Cardiac septum (tissue), 1 donor: ENCODE data around the gene PDCD2. TPM values are rescaled to one million over a fixed set of nuclear protein-coding genes. Genes with fewer than 3 reads are reported as not detected.
"Not testable (repeated sequence)": the region's sequence is repeated elsewhere in the genome, so short reads cannot be mapped to it uniquely, and the experiment has no call there.

ENCODE experiments used
- DNase-seq: peaks from one replicate; pipeline ENCODE4 v3.0.0-alpha.2; 2020; ENCODE audit warnings: low spot score
- intact Hi-C: fragments of 100-400 bp; cut with DNase I; formaldehyde crosslinking; loops from one replicate; pipeline ENCODE4 v1.14.0; 2022
- total RNA-seq: library from RNA; stranded (reverse); fragmentation: NEBNext Ultra II Directional; extraction: Animal tissue kit (Norgen Biotek cat#: 25700); gene quantifications from one replicate; pipeline ENCODE4 v1.2.1, GENCODE V29; 2021
- donor health status: DM: no; HTN: no; CAD: no.

The PDCD2 gene
- total RNA-seq, 1 donor from 2014 or later, result 36.8 TPM

DNA sequence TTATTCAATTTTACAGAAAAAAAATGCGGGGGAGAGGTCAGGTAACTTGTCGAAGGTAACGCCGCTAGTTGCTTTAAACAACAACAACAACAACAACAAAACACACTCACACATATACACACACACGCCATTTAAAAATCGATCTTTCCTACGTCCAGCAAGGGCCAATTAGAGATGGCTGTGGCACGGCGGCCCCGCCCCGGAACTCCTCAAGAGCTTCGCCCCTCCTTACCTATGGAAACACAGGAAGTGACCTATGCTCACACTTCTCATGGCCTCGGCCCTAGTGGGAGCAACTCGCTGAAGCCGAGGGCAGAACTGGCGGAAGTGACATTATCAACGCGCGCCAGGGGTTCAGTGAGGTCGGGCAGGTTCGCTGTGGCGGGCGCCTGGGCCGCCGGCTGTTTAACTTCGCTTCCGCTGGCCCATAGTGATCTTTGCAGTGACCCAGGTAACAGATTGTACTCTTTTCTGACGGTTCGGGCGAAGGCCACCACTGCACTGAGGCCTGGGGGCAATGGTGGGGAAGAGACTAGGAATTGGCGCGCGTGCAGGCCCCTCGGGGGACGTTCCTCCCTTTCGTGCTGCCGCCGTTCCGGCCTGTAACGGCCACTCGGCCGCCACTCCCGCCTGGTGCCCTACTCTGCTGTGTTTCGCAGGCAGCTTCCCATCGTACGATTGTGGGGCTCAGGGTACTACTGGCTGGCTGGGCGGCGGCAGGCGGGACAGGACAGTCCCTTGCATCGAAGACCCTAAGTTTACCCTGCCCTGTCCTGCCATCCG lies 30.2 kb downstream of the PDCD2 start, which contains the start of gene TBP:
TSS of gene TBP (plus strand) at position 357 of the 783 bp plus-strand sequence. CDS start 2,661 bp downstream, outside the sequence.
- intact Hi-C loops, result loop anchor here (1.0 to 10.0 kb wide), 3 partner anchors 30 to 829 kb away; partner anchors contain the start of genes DYNLT2, ERMARD, PDCD2 and PHF10
- peak; percentile 99 for DNase-seq

DNA sequence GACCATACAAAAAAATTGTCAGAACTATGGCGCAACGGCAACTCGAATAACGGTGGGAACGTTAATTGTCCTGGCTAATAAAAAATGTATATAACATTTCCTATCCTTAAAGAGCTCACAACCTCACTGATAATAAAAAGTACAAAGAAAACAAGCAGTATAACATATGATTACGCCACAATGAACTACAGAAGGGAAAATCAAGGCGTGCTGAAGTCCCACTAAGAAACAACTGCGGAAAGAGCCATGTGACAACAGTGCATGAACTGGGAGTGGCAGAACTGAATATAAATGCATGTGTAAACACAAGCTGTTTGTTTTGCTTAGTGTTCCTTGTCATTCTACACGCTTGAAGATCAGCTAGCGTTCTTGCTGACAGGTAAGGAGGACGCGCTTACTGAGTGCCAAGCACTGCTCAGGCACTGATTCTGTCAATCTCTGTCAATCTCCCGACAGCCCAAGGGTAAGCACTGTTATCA lies 30.9 kb downstream of the PDCD2 start:
- intact Hi-C loops, result loop anchor here (1.0 to 10.0 kb wide), 4 partner anchors 31 to 829 kb away; partner anchors contain the start of genes DYNLT2, ERMARD, FAM120B and PDCD2
- DNase-seq, result no peak

DNA sequence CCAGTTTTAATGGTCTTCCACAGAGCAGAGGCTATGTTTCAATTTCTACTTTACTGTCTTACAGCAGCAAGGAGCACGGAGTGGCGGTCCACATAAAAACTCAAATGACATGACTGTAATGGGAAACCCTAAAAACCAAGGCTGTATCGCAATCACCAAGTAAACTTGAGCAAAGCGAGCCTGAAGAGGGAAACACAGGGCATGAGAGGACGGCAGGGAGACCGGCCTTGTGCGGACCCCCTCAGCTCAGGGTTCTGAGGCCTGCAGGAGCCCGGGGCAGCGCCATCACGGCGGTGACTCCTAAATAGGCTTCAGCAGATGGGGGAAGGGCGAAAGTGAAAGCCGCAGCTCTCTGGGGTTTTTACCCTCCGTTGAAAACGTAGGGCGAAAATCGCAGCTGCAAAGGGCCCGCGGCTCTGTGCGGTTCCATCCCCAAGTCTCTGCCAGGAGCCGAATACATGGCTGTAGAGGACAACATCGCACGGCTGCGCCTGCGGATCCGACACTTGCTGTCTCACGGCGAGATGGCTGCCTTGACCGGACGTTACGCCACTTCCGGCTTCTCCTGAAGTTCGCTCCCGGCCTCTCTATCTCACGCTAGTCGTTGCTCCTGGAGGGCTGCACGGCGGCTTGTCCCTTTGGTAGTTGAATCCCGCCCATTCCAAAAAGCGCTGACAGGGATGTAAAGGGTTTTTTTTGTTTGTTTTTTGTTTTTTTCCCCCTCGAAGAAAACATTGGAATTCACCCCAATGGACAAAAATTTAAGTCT lies 31.5 kb downstream of the PDCD2 start, which contains the start of gene PSMB1:
TSS of gene PSMB1 (minus strand) at position 543 of the 769 bp plus-strand sequence. CDS start at position 478, 65 bp downstream.
- intact Hi-C loops, result loop anchor here (2.0 to 10.0 kb wide), 3 partner anchors 246 to 828 kb away; partner anchors contain the start of genes DYNLT2, ERMARD, FAM120B and PHF10

DNA sequence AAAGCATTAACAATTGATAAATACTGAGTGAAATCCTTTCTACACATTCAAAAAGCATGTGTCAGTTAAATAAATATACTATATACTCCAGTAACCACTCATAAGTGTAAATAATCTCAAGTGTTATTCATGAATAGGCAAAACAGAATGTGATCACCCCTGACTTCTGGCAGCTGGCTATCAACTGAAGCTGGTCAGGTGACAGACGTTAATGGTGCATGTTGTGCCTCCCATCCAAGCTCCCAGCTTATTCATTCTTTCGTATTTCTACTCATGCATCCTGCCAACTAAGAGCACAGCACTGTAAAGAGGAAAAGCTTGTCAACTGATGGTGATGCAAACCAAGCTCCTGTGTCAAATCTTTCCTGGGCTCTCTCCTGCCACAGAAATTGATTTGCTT lies 39.0 kb downstream of the PDCD2 start:
- DNase-seq, result no peak
- intact Hi-C loops, result no loop called here

More for the DNA sequence above, 31.5 kb downstream of the PDCD2 start, which contains the start of gene PSMB1:
- peak; percentile 98 for DNase-seq

DNA sequence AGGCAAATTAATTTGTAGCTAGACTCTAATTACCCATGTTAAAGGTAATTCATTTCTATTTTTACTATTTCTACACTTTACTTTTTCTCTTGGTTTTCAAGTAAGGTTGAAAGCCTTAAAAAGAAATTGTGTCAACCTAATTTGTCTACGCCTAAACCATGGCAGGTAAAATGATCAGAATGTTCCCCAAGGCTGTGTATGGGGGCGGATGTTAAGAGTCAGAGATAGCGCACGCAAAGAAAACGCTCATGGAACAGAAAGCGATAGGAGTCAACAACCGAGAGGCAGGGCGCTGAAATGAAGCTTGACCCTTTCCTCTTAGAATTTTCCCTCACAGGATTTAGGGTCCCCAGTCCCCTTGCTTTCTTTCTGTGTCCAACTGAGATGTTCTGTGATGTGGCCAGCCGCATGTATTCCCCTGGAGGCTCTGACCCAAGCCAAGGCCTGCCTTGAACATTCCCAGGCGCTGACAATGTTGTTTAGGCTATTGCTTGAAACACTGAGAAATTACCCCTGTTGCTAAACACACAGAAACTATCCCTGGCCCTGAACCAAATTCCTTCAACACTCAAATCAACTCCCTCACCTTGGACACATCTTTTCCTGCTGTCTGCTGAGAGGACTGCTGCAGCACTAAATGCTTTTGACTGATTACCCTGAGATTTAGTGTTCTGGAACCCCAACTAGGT lies 42.3 kb downstream of the PDCD2 start:
- DNase-seq, result no peak
- intact Hi-C loops, result no loop called here

DNA sequence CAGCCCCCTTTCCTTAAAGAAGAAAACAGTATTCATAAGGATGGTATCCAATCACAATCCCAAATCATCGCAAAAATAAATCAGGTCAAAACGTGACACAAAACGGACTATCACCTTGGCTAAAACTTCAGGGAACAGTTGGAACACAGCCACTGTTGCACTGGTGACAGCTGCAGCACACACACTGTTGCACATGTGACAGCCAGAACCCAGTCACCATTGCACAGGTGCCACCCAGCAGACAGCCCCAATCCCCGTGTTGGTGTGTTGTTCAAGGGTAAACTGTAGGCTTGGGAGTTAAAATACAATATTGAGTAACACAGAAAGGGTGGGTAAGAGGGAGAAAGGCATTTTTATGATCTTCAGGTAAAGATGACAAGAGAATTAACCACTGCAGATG lies 47.1 kb downstream of the PDCD2 start:
- intact Hi-C loops, result no loop called here
- DNase-seq, result no peak

DNA sequence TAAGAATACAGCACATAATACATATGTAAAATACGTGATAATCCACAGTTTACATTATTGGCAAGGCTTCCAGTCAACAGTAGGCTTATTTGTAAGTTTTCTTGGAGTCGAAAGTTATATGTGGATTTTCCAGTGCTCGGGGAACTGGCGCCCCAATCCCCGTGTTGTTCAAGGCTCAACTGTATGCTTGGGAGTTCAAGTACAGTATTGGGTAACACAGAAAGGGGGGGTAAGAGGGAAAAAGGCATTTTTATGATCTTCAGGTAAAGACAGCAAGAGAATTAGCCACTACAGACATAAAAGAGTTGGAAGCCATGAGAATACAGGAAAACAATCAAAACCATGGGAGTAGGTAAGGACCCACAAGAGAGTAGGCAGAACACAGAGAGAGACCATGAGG lies 47.8 kb downstream of the PDCD2 start:
- intact Hi-C loops, result no loop called here
- DNase-seq, result no peak

DNA sequence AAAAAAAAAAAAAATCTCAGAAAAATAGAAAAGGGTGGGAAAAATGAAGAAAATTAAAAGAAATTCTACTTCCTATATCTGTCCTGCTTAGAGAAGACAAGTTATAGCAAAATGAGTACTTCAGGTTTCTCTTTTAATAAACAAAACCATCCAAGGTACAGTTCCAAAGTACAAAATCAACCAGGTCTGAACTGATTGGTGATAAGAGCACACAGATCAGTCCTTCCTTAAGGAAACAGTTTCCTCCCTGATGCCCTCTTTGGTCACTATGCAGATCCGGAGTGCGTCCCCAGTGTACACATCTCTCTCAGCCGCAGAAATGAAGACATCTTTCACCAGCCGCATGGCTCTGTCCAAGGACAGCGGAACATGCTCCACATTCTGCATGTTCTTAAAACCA lies 49.4 kb downstream of the PDCD2 start:
- intact Hi-C loops, result no loop called here

DNA sequence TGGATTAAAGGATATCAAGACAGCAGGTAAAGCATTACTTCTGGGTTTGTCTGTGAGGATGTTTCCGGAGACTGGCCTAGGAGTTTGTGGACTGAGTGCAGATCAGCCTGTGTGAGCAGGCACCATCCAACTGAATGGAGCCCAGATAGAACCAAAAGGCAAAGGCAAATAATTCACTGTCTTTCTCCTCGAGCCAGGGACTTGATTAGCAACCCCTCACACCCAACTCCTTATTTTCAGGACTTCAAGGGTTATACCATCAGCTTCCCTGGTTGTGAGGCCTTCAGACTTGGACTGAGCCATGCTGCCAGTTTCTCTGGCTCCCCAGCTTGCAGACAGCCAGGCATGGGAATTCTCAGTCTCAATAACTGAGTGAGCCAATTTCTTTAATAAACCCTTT lies 50.6 kb downstream of the PDCD2 start:
- intact Hi-C loops, result no loop called here
- no peak for DNase-seq

More for the DNA sequence above, 49.4 kb downstream of the PDCD2 start:
- DNase-seq, result no peak

DNA sequence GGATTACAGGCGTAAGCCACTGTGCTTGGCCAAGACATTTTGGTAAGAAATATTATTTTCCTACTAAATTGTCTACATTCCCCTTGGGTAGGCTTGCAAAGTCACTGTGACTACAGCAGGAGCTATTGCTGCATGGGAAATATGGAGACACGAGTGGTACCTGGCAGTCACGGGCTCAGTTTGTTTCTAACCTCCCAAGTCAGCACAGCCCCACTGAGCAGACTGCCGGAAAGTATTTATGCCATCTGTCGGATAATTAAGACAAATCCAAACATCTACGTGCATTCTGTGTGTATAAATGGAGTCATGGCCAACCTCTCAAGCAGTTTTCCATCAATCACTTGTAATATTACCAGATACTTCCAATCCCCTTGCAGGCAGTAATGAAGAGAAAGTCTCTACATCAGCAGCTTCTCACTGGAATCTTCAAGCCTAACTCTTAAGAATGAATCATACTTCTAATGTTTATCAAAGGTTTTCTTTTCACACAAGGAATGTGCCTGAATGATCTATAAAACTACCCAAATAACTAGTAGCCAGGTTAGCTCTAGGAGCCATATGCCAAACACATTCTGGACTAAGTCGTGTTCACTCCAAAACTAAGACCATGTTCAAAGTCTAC lies 51.5 kb downstream of the PDCD2 start:
- intact Hi-C loops, result no loop called here
- DNase-seq, result no peak

DNA sequence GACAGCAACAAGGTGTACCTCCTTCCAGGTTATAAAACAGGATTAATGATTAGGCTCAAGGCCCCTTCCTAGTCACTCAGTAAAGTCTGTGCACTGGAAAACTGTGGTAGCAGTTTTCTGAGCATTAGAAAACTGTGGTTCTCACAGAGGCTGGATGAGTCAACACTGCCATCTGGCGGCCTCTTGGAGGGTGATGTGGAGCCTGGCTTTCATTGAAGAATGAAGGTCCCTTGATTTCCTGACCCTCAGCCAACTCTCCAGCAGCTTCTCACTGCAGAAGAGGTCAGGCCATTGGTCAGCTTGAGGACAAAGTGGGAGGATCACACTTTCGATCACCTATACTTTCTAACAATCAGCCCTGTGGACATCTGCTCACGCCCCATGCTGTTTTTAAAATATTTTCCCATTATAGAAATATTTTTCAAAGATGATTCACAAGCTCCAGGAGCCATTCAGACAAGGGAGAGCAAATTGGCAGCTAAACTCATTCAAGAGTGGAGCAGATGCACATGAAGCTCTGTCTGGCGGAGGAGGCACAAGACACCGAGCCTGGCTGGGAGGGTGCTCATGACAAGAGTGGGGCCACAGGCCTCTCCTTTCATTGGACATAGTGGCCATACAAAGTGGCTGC lies 54.5 kb downstream of the PDCD2 start:
- intact Hi-C loops, result loop anchor here (2.0 to 5.0 kb wide), 3 partner anchors 223 to 739 kb away; partner anchors contain the start of gene FAM120B
- DNase-seq, result peak; percentile 87

DNA sequence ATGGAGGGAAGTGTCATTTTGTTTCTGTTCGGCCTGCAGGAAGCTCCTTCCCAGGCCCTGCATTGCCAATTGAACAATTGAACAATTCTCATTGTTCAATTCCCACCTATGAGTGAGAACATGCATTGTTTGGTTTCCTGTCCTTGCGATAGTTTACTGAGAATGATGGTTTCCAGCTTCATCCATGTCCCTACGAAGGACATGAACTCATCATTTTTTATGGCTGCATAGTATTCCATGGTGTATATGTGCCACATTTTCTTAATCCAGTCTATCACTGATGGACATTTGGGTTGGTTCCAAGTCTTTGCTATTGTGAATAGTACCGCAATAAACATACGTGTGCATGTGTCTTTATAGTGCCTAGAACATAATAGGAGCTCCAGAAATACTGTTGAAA lies 56.4 kb downstream of the PDCD2 start:
- DNase-seq, result not testable (repeated sequence)
- intact Hi-C loops, result loop anchor here (2.0 to 5.0 kb wide), 2 partner anchors 221 to 697 kb away; partner anchors contain the start of gene FAM120B

DNA sequence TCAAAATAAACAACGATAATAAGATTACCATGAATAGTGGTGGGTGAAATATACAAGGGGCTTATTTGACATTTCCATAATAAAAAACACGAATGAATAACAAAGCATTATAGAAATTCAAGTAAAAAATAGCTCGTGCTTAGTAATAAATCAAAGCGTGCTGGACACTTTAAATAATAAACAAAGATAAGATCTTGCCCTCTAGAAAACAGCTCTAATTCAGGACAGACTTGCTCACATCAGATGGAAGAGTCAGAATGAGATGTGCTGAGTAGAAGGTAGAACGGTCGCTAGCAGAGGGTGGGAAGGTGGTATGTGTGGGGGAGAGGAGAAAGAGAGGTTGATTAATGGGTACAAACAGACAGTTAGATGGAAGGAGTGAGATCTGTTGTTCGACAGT lies 58.6 kb downstream of the PDCD2 start:
- no peak for DNase-seq
- intact Hi-C loops, result loop anchor here (5.0 kb wide), 1 partner anchor 218 kb away; the partner anchor contains the start of gene FAM120B

Other genes starting within 250 kb of the PDCD2 start
- 150 TPM for gene PSMB1, start 31.3 kb downstream of the PDCD2 start, total RNA-seq
- 7.6 TPM for gene TBP, start 30.3 kb downstream of the PDCD2 start, total RNA-seq